Kidney (tissue), 14 donors: ENCODE measurements around the gene R3HDML. TPM values are rescaled to one million over a fixed set of nuclear protein-coding genes. Genes with fewer than 3 reads are reported as not detected.

ENCODE experiments used
- DNase-seq, 5 donors: peaks; one replicate each; pipeline ENCODE4 v3.0.0-alpha.2; 2013 to 2020
- FAIRE-seq: peaks from 2 replicates; lab custom pipeline; 2012; peaks lifted over from hg19 to GRCh38; lab: Jason Lieb, UNC
- H3K27ac ChIP-seq, 2 donors: one replicate each; pipeline ENCODE4 v1.7.0; 2013; ENCODE audit warnings: low read depth in 2 of 2, low read length in 2 of 2, inconsistent platforms in 1 of 2
- H3K27me3 ChIP-seq: one replicate; pipeline ENCODE4 v1.7.1; 2013; ENCODE audit warnings: low read length, inconsistent platforms; ENCODE audit not compliant: control insufficient read depth, insufficient read depth
- H3K36me3 ChIP-seq, 3 donors: one replicate each; pipeline versions ENCODE4 v1.7.0 to v1.7.1; 2013; ENCODE audit warnings: low read length in 3 of 3, control low read depth in 1 of 3, inconsistent platforms in 1 of 3; ENCODE audit not compliant: insufficient read depth in 3 of 3, control insufficient read depth in 2 of 3
- H3K4me1 ChIP-seq, 3 donors: one replicate each; pipeline versions ENCODE4 v1.7.0 to v1.7.1; 2013; ENCODE audit warnings: low read length in 3 of 3, inconsistent platforms in 1 of 3, low read depth in 1 of 3; ENCODE audit not compliant: control insufficient read depth in 2 of 3, insufficient read depth in 2 of 3
- H3K4me3 ChIP-seq, 3 donors: one replicate each; pipeline versions ENCODE4 v1.7.0 to v1.8.1; 2013; ENCODE audit warnings: low read length in 3 of 3, control low read depth in 1 of 3, inconsistent platforms in 1 of 3
- H3K9ac ChIP-seq, 3 donors: one replicate each; pipeline versions ENCODE4 v1.7.0 to v1.7.1; 2013; ENCODE audit warnings: low read length in 3 of 3, control low read depth in 1 of 3, inconsistent platforms in 1 of 3
- H3K9me3 ChIP-seq, 3 donors: one replicate each; pipeline versions ENCODE4 v1.7.0 to v1.7.1; 2013; ENCODE audit warnings: low read length in 3 of 3, control low read depth in 1 of 3, inconsistent platforms in 1 of 3; ENCODE audit not compliant: control insufficient read depth in 2 of 3, insufficient read depth in 1 of 3
- intact Hi-C: fragments of 100-400 bp; cut with DNase I; formaldehyde crosslinking; loops from one replicate; pipeline ENCODE4 v1.11.1; 2022
- polyA plus RNA-seq: library from polyadenylated mRNA; stranded (reverse); fragments of 350-450 nt; fragmentation: Illumina TruSeq; extraction: RNeasy Lipid Tissue Mini Kit (QIAGEN cat#74804); gene quantifications from one replicate; pipeline ENCODE4 v1.2.3, GENCODE V29; 2014; ENCODE audit warnings: low read depth, low replicate concordance; ENCODE audit not compliant: insufficient read depth
- total RNA-seq: library from RNA; stranded (reverse); fragmentation: NEBNext Ultra II Directional; extraction: Animal tissue kit (Norgen Biotek cat#: 25700); gene quantifications from one replicate; pipeline ENCODE4 v1.2.1, GENCODE V29; 2021
- TF ChIP-seq, protein P1 (sequence below): IDR thresholded peaks from 3 replicates; pipeline ENCODE4 v1.5.1; 2012; ENCODE audit warnings: mild to moderate bottlenecking, moderate library complexity, borderline replicate concordance; ENCODE audit not compliant: insufficient read depth; ENCODE audit errors: extremely low read depth
- donor health status: control.
- donor health status: control.
- donor health status: control.
- donor health status: control.
- donor health status: control.
- donor health status: DM: yes; HTN: yes; CAD: no.
- donor health status: Normal renal cell carcinoma (clear cell type).

Gene R3HDML
- total and polyA plus RNA-seq, 2 donors from 2014 or later = not detected

DNA sequence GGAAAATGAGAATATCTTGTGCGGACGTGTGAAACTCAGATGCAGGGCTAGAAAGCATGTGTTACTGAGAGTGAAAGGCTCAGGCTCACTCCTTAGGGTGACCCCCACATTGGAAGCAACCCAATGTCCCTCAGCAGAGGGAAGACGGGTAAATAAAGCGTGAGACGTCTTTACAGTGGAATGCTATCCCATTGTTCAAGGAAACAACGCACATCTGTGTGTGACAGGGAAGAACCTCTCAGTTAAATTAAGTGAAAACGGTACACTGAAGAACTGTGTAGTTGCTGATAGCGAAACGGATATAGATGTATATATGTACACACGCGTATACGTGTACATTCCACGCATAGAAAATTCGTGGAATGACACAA, 19.5 kb downstream of the R3HDML start:
- TF ChIP-seq, protein P1, sequence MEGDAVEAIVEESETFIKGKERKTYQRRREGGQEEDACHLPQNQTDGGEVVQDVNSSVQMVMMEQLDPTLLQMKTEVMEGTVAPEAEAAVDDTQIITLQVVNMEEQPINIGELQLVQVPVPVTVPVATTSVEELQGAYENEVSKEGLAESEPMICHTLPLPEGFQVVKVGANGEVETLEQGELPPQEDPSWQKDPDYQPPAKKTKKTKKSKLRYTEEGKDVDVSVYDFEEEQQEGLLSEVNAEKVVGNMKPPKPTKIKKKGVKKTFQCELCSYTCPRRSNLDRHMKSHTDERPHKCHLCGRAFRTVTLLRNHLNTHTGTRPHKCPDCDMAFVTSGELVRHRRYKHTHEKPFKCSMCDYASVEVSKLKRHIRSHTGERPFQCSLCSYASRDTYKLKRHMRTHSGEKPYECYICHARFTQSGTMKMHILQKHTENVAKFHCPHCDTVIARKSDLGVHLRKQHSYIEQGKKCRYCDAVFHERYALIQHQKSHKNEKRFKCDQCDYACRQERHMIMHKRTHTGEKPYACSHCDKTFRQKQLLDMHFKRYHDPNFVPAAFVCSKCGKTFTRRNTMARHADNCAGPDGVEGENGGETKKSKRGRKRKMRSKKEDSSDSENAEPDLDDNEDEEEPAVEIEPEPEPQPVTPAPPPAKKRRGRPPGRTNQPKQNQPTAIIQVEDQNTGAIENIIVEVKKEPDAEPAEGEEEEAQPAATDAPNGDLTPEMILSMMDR = no peak
- FAIRE-seq (no peak), DNase-seq (no peak)
- no peak overlapping the region for H3K27ac ChIP-seq
- peaks cover 0 to 6% (median 5%) of the 10 kb centered on the region in 3 donors for H3K4me1 ChIP-seq
- intact Hi-C loops = no loop called here
- no peak overlapping the region for H3K9ac ChIP-seq
- H3K4me3 ChIP-seq = no peak overlapping the region
- H3K9me3 ChIP-seq = no peaks in the 10 kb centered on the region
- no peaks in the 10 kb centered on the region for H3K27me3 ChIP-seq
- H3K36me3 ChIP-seq = peaks cover 0 to 3% (median 0%) of the 10 kb centered on the region in 3 donors

DNA sequence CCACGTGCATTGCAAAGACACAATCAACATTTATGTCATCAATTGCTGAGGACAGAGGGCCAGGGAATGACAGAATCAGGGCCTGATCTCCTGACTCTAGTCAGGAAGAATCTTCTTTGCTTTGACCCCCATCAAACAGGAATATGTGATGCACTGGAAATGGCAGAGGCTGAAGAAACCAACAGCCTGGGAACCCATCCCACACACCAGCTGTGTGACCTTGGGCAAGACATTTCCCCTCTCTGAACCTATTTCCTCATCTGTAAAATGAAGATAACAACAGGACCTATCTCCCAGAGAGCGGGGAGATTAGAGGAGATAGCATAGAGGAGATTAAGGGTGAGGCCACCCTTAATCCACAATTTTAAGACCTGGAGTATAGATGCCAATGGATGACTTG, 20.2 kb downstream of the R3HDML start:
- Histone ChIP-seq H3K36me3 (peaks cover 0 to 3% (median 0%) of the 10 kb centered on the region in 3 donors), H3K9ac (no peak overlapping the region), H3K27me3 (no peaks in the 10 kb centered on the region), H3K4me3 (no peak overlapping the region), H3K9me3 (no peaks in the 10 kb centered on the region), H3K27ac (no peak overlapping the region), H3K4me1 (peaks cover 0 to 6% (median 5%) of the 10 kb centered on the region in 3 donors)
- TF ChIP-seq, protein P1 = no peak
- DNase-seq (no peak), FAIRE-seq (no peak)
- intact Hi-C loops = no loop called here

DNA sequence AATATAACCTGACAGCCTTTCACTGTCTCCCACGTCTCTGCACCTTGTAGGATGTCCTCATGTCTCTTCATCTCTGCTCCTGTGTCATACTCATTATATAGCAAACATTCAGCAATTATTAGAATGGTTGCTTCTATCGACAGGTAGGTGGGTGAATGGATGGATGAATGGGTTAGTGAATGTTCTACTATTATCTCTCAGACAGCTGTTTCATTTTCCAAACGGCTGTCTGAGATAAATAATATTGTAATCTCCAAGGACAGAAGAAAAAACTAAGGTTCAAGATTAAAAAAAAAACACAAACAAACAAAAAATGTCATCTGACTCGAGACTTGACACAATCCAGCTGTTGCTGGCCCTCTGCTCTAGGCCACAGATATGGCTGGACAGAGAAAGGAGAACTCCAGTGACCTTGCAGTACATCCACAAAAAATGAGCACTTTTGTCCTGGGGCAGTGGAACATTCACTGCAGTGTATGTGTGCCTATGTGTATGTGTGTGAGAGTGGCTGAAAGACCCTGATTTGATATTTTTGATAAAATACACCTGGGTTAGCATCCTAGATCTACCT, 20.8 kb downstream of the R3HDML start:
- intact Hi-C loops = no loop called here
- Histone ChIP-seq H3K27ac (no peak overlapping the region), H3K9me3 (no peaks in the 10 kb centered on the region), H3K36me3 (peaks cover 0 to 3% (median 0%) of the 10 kb centered on the region in 3 donors), H3K4me3 (no peak overlapping the region), H3K27me3 (no peaks in the 10 kb centered on the region), H3K9ac (no peak overlapping the region), H3K4me1 (peaks cover 0 to 6% (median 5%) of the 10 kb centered on the region in 3 donors)
- peak in 3 of 5 donors; percentile 19 to 73 (median 31) for DNase-seq
- FAIRE-seq = no peak
- TF ChIP-seq, protein P1 = no peak

DNA sequence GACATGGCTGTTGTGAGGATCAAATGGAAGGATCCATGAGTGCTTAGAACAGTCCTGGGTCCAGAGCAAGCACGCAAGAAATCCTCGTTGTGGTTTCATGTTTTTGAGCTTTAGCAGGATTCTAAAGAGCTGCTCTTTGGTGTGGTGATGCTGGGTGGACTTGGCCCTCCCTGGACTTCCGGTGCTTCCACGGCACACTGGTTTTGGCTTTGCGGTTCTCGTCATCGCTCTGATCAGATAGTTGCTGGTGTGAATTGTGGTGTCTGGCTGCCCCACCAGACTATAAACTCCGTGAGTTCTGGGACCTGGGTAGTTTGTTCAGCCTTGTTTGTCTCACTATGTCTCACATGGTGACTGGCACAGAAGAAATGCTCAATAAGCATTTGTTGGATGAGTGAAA, 21.9 kb downstream of the R3HDML start:
- TF ChIP-seq, protein P1 = no peak
- peaks cover 0 to 6% (median 5%) of the 10 kb centered on the region in 3 donors for H3K4me1 ChIP-seq
- intact Hi-C loops = no loop called here

More for the DNA sequence above, 21.9 kb downstream of the R3HDML start:
- Histone ChIP-seq H3K9ac (no peak overlapping the region), H3K4me3 (no peak overlapping the region), H3K27ac (no peak overlapping the region), H3K9me3 (no peaks in the 10 kb centered on the region), H3K27me3 (no peaks in the 10 kb centered on the region), H3K36me3 (peaks cover 0 to 3% (median 0%) of the 10 kb centered on the region in 3 donors)
- FAIRE-seq (no peak), DNase-seq (no peak)
